ENCODE data around the gene SGK1.

SGK1 gene

GRCh38 chr6:134173936-134174671 is 143.8 kb downstream of the SGK1 start:
- DNase-seq (ENCODE audit: extremely low read depth in 1 of 2, low read depth in 1 of 2): peak; percentile 56 to 74

- DNase-seq (ENCODE audit: extremely low read depth in 1 of 2, low read depth in 1 of 2): no peak
Observed at GRCh38 chr6:134173366-134173725, 144.6 kb downstream of the SGK1 start.

- no peak for DNase-seq (ENCODE audit: extremely low read depth in 1 of 2, low read depth in 1 of 2)
Observed at GRCh38 chr6:134172706-134173365, 145.1 kb downstream of the SGK1 start.

GRCh38 chr6:134172020-134172705 is 145.7 kb downstream of the SGK1 start:
- no peak for DNase-seq (ENCODE audit: extremely low read depth in 1 of 2, low read depth in 1 of 2)

GRCh38 chr6:134171517-134171916 is 146.4 kb downstream of the SGK1 start:
- no peak for DNase-seq (ENCODE audit: extremely low read depth in 1 of 2, low read depth in 1 of 2)

GRCh38 chr6:134170844-134171243 is 147.1 kb downstream of the SGK1 start:
- DNase-seq (ENCODE audit: extremely low read depth in 1 of 2, low read depth in 1 of 2): no peak

GRCh38 chr6:134169871-134170486 is 147.9 kb downstream of the SGK1 start:
- DNase-seq (ENCODE audit: extremely low read depth in 1 of 2, low read depth in 1 of 2): no peak

- no peak for DNase-seq (ENCODE audit: extremely low read depth in 1 of 2, low read depth in 1 of 2)
Observed at GRCh38 chr6:134168590-134169208, 149.2 kb downstream of the SGK1 start.

GRCh38 chr6:134166511-134167261 is 151.2 kb downstream of the SGK1 start:
- no peak for DNase-seq (ENCODE audit: extremely low read depth in 1 of 2, low read depth in 1 of 2)

GRCh38 chr6:134165561-134166201 is 152.2 kb downstream of the SGK1 start:
- no peak for DNase-seq (ENCODE audit: extremely low read depth in 1 of 2, low read depth in 1 of 2)

- DNase-seq (ENCODE audit: extremely low read depth in 1 of 2, low read depth in 1 of 2): no peak
Observed at GRCh38 chr6:134164300-134164699, 153.6 kb downstream of the SGK1 start.

GRCh38 chr6:134162932-134163331 is 155.0 kb downstream of the SGK1 start:
- DNase-seq (ENCODE audit: extremely low read depth in 1 of 2, low read depth in 1 of 2): no peak

- DNase-seq (ENCODE audit: extremely low read depth in 1 of 2, low read depth in 1 of 2): no peak
Observed at GRCh38 chr6:134161041-134161440, 156.9 kb downstream of the SGK1 start.

GRCh38 chr6:134152767-134153485 is 165.0 kb downstream of the SGK1 start:
- no peak for DNase-seq (ENCODE audit: extremely low read depth in 1 of 2, low read depth in 1 of 2)

- DNase-seq (ENCODE audit: extremely low read depth in 1 of 2, low read depth in 1 of 2): no peak
Observed at GRCh38 chr6:134148566-134148965, 169.3 kb downstream of the SGK1 start.

- DNase-seq (ENCODE audit: extremely low read depth in 1 of 2, low read depth in 1 of 2): no peak
Observed at GRCh38 chr6:134147034-134147533, 170.8 kb downstream of the SGK1 start.

GRCh38 chr6:134146268-134147033 is 171.5 kb downstream of the SGK1 start:
- DNase-seq (ENCODE audit: extremely low read depth in 1 of 2, low read depth in 1 of 2): no peak

- DNase-seq (ENCODE audit: extremely low read depth in 1 of 2, low read depth in 1 of 2): no peak
Observed at GRCh38 chr6:134145786-134146185, 172.1 kb downstream of the SGK1 start.

Data from stimulated activated CD8-positive, alpha-beta memory T cell treated with anti-CD3 and anti-CD28 coated beads, Interleukin-7, amount 100 ng/mL, for 48 hours (primary cell).